Middle frontal gyrus (tissue), 1 donor: ENCODE measurements around the gene DUSP12.
"Not testable (repeated sequence)": the region's sequence is repeated elsewhere in the genome, so short reads cannot be mapped to it uniquely, and the experiment has no call there.

Experiments
- DNase-seq: peaks from one replicate; pipeline ENCODE4 v3.0.0-alpha.2; 2015; ENCODE audit warnings: low spot score; ENCODE audit errors: extremely low spot score

DUSP12 gene

DNA sequence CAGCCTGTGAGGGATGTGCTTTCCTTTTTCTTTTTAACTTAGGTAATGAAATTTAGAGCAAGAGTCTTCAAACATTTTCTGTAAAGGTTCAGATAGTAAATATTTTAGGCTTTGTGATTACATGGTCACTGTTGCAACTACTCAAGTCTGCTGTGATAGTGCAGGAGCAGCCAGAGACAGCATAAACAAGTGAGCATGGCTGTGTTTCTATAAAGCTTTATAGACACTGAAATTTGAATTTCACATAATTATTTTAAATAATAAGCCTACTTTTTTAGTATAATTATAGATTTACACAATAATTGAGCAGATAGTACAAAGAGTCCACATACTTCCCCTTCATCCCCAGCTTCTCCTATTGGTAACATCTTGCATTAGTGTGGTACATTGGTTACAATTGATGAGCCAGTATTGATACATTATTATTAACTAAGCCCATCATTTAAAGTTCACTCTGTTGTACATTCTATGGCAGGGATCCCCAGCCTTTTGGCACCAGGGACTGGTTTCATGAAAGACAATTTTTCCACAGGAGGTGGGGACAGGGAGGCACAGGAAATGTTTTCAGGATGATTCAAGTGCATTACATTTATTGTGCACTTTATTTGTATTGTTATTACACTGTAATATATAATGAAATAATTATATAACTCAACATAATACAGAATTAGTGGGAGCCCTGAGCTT is 19.5 kb downstream of the DUSP12 start:
- no peak for DNase-seq

DNA sequence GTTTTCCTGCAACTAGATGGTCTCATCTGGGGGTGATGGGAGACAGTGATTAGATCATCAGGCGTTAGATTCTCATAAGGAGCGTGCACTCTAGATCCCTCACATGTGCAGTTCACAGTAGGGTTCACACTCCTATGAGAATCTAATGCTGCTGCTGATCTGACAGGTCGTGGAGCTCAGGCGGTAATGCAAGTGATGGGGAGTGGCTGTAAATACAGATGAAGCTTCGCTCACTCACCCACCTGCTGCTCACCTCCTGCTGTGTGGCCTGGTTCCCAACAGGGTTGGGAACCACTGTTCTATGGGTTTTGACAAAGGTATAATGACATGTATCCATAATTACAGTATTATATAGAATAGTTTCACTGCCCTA is 20.1 kb downstream of the DUSP12 start:
- not testable (repeated sequence) for DNase-seq

DNA sequence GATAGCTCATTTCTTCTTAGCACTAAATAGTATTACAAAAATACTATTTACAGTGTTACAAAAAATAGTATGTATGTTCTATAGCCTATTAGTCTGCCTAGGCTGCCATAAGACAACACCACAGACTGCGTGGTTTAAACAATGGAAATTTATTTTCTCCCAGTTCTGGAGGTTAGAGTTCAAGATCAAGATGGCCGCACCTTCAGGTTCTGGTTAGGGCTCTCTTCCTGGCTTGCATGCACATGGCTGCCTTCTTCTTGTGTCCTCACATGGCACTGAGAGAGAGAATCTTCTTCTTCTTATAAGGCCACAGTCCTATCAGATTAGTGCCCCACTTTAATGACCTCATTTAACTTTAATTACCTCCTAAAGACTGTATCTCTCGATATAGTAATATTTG is 20.7 kb downstream of the DUSP12 start:
- DNase-seq: no peak

DNA sequence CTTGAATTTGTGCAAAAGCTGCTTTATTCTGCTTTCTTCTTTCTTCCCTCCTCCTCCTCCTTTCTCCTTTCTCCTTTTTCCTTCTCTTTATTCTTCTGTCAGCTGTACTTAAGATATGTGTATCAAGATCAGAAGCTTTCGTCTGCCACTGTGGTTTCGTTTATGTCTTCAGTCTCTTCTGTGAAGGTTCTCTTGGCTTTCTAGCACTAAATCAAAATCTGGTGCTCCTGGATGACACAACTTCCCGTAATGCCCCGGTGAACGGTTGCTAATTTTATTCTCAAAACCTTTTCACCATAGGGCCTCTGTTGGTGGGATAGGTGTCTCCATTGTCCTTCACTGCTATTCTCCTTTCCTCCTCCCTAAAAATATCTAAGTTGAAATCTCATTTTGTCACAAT is 21.6 kb downstream of the DUSP12 start:
- DNase-seq: no peak

DNA sequence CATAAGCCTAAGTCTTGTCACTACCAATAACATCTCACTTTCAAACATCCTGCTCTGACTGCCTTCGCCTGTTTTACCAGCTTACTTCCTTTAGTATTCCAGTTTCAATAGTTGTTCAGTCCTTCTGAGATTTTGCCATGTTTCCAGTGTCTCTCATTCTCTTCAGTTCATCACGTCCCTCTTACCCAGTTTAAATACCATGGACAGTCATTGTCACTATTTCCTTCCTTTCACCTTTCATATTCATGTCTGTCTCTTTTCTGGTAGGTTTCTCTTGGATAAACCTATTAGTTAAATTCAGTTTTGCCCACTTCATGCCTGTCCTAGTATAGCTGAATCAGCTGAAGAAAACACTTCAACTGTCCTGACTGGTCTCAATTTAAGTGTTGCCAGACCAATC is 22.4 kb downstream of the DUSP12 start:
- no peak for DNase-seq

DNA sequence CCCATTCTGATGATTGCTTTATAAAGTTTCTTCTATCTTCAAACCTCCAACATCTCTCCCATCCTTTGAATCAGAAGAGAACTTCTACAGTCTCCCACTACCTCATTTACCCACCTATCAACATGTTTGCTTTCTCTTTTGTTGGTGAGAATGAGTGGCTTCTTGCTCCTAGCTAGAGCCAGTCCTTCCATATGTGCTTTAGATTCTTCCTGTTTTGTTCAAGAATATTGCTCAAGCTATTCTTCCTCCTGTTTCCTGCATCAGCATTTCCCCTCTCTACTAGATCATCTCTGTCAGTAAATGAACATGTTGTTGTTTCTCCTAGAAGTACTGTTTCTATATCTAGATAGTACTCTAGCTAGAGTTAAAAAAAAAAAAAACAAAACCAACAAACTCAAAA is 22.8 kb downstream of the DUSP12 start:
- no peak for DNase-seq

DNA sequence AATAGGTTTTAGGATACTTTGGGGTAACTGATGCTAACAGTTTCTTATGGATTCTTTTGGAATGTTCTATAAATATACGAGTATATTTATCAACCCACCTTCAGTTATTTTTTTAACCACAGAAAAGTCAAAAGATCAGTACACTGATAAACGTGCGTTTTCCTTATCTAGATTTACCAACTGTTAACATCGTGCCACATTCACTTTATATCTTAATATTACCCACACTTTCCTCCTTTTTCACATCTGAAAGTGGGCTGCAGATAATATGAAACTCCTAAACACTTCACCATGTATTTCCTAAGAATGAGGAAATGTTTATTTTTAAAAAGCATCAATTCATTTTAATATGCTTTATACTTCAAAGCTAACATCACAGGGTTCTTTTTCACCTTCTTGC is 24.2 kb downstream of the DUSP12 start:
- DNase-seq: no peak

DNA sequence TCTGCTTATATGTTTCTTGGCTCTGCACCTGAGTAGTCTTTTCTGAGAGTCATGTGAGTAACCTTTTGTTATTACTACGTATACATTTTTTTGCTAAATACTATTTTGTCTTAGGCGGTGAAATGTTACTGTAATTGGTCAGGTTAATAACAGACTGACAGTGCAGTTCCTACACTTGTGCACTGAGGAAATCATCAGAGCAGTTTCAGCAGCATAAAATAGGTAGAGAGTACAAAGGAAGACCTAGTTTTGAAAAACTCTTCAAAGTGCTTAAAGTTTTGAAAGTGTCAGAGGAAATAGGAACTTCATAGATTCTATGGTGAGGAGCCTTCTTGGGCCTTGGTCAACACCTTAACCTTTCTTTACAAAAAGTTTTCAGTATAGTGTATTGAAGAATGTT is 27.7 kb downstream of the DUSP12 start:
- DNase-seq: no peak

DNA sequence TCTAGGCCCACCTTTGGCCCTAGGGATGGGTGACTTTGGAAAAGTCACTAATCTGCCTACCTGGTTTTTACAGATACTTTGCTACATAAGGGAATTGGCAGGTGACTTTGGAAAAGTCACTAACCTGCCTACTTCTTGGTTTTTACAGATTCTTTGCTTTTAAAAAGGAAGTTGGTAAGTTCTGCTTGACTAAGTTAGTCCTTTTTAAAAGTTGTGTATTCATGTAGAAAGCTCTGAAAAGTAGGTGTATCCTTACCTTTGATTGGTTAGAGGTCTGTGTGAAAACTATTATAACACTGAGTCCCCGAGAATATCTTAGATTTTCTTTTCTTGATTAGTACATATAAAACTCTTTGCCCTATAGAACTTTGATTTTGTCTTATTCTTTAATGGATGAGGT is 28.9 kb downstream of the DUSP12 start:
- DNase-seq: no peak

DNA sequence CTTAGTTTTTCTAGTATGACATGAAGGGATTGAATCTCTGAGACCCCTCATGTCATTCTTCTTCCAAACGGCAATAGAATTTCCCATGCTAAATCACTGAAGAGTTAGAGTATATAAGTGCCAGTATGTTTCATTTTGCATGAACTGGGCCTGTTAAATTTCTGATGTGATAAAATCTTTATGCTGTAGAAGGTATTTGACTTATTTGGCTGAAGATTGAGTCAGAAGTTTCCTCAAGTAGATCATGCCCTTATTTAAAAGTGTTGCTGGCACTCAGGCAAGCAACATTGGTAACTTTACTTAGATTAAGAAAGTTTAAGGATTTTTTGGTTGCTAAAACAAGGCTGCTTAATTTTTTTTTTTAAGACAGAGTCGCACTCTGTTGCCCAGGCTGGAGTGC is 29.8 kb downstream of the DUSP12 start:
- DNase-seq: no peak

DNA sequence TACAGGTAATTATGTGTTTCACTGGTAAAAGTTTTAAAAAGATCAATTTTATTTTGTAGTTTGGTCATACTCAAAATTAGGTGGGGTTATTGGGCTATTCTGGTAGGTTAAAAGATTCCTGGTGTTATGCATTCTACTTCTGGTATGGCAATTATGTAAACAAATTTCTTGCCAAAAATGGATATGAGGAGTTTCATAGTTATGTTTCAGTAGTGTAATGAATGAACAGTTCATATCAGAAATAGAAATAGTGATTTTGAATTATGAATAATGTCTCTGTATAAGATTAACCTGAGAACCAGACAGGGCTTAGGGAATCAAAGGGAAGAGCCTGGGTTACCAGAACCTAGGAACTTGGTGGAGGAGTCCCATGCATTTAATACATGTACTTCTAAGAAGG is 32.4 kb downstream of the DUSP12 start:
- DNase-seq: no peak

DNA sequence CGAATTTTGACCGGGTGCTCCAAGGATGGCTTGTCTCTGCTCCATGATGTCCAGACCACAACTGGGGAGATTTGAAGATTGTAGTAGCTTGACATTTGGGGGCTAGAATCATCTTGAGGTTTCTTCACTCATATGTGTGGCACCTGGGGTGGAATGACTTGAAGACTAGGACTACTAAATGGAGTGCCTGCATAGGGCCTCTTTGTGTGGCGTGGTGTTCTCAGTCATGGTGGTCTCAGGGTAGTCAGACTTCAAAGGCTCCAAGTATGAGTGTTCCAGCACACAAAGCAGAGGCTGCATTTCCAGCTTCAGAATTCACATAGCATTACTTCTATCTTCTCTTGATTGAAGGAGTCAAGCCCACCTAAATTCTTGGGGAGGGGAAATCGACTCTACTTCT is 33.3 kb downstream of the DUSP12 start:
- no peak for DNase-seq

DNA sequence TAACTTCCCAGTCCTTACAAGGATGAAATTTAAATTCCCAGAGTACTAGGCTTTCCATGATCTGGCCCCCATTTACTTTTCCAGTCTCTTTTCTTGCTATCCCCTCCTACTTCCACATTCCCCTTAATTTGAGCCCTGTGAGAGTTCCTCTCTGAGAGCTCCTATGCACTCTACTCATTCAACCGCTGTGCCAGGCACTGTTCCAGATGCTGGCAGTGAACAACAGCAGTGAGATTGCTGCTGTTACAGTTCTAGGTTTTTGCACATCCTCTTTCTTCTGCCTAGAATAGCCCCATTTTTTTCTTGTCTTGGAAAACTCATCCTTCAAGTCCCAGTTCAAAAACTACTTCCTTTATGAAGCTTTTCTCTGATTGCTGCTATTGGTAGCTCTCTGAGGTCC is 35.4 kb downstream of the DUSP12 start:
- no peak for DNase-seq

DNA sequence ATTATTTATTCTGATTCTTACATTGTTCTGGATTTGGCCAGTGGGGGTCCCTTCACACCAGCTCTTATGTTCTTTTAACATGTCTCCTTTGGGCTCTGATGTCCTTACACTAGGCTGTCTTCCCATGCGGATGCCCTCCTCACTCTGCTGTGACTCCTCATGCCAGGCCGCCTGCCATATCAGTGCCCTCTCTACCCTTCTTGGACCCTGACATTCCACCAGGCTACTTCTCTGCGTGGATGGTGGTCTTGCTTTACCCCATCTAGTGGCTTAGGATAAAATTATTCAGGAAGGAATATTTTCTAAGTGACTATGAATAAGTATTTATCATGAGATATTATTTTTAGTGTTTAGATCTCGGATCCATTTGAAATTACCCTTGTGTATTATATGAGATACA is 37.8 kb downstream of the DUSP12 start:
- DNase-seq: no peak

DNA sequence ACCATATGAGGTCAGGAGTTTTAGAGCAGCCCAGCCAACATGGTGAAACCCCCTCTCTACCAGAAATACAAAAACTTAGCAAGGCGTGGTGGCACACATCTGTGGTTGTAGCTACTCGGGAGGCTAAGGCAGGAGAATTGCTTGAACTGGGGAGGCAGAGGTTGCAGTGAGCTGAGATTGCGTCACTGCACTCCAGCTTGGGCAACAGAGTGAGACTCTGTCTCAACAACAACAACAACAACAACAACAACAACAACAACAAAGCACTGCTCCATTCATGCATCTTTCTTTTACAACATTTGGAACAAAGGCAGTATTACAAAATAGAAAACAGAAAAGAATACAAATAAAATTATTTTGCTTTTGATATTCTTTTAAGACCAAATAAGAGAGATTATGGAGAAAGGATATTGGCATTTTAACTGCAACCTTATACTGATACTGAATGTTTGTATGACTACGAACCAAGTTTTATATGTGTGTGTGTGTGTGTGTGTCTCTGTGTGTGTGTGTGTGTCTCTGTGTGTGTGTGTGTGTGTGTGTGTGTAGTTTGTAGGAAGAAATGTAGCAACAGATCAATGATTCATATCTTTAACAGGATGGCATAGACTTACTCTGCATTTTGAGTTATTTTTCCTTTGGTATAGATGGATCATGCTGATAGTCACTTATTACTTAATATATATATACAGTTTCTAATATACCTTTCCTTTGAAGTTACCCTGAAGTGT is 41.2 kb downstream of the DUSP12 start:
- no peak for DNase-seq

DNA sequence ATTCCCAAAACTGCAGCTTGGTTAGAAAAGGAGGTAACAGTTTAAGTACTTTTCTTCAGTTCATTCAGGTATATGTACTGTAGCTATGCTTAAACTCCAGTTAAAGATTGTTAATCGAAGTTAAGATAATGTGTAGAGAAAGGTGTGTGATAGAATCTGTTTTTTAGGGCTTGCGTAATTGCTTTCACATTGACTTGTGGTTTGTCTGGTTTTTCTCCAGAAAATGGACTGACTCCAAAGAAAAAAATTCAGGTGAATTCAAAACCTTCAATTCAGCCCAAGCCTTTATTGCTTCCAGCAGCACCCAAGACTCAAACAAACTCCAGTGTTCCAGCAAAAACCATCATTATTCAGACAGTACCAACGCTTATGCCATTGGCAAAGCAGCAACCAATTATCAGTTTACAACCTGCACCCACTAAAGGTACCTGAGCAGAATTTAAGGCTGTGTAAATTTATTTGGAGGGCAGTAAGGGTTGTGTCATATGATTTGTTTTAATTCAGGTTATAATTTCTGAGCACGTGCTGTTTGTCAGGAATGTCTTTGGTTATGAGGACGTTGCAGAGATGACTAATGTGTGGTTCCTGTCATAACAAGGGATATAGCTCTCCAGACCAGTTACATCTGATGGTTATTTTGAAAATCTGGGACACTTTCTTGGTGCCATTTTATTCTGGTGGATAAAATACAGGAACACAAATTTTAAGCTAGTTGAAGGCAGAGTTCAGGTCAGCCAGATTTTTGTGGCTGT is 42.5 kb downstream of the DUSP12 start:
- DNase-seq: no peak

DNA sequence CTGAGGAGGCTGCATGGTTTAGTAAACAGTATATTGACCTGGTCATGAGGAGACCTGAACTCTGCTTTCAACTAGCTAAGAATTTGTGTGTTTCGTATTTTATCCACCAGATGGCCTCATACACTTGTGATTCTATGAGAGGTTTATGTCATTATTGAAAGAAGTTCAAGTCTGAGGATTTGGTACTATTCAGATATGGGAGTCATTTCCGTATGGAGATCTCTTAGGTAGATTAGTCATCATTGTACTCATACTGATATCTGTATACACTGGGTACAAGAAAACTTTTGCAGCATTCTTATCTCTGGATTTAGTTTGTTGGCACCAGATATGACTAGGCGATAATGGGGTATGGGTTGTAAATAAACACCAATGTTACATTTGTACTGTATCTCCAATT is 43.2 kb downstream of the DUSP12 start:
- peak; percentile 61 for DNase-seq

DNA sequence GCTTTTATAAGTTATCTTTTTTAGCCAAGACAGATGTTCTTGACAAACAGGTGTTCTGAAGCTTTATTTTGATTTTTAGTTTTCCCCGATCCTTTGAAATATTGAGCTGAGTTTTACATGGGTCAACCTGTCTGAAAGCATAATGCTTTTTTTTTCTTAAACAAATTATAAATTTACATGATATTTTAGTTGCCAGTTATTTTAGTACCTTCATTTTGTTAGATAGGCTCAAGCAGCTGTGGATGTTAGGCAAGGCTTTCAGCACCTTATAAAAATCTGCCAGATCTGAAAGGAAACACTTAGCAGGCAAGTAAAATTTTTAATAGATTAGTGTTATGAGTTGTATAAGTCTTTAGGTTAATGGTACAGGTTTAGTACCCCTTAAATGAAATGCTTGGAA is 50.2 kb downstream of the DUSP12 start:
- no peak for DNase-seq

DNA sequence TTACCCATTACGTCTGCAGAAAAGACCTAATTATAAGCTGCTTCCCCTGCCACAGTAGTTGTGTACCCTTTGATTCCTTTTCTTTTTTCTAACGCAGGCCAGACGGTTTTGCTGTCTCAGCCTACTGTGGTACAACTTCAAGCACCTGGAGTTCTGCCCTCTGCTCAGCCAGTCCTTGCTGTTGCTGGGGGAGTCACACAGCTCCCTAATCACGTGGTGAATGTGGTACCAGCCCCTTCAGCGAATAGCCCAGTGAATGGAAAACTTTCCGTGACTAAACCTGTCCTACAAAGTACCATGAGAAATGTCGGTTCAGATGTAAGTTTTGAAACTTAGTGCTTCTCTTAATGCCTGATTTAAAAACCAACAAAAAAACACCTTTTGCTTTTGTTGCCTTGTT is 52.4 kb downstream of the DUSP12 start:
- no peak for DNase-seq

DNA sequence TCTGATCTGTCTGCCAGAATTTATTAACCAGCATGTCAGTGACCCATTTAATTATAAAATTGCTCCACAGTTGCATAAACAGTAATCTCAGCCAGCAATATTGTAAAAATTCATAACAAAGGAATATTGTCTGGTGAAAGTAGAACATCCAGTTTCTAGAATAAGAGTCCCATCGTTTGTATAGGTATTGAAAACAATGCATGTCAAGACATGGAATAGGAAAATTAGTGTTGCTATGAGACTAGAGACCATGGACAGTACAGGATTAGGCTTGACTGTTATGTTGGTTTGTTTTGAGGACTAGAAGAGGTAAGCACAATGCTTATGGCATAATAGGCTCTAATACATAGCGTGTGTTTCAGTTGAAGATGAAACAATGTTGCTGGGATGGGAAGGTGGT is 53.6 kb downstream of the DUSP12 start:
- DNase-seq: no peak

DNA sequence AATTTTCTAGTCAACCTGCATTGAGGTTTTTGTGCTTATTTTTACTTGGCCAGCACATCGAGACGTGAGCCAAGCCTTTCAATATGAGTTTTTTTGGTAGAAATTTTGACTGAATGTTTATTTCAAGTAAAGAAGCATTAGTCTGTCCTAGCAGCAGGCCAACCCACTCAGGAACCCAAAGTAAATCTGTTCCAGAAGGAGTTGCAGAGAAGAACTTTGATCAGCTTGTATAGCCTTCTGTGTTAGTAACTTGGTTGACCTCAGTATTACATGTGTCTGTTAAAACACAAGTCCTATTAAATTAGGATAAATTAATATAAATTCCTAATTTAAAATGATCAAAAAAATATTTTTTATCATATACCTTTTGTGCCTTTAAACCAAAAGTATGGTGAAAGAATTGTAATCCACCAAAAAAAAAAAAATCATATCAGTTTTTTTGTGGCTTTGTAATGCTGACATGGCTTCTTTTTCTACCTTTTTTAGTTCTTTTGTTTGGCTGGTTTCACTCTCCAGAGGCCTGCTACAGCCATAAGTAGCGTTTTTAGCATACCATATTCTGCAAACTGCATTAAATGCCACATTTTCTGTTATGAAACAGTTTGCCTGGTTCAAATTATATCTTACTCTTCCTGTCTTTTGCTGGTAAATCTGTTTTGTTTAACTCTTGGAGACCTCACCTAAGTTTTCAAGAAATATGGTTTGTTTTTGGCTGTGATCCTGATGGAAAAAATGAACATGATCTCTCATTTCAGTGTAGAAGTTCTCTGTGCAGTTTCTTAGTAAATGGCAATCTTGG is 56.0 kb downstream of the DUSP12 start:
- DNase-seq: no peak
